ENCODE data around the gene EPN2. TPM values are rescaled to one million over a fixed set of nuclear protein-coding genes. Genes with fewer than 3 reads are reported as not detected.

The EPN2 gene
- total RNA-seq, 1 experiment from 2014 or later, result 113 TPM

- H3K4me3 ChIP-seq, result no peak overlapping the region
- intact Hi-C loops (cut with micrococcal nuclease; ENCODE audit: unreplicated experiment), result no loop called here
- H3K4me1 ChIP-seq (replicated peaks; ENCODE audit: insufficient read depth), result peaks cover 11% of the 10 kb centered on the region
- no peak overlapping the region for H3K4me2 ChIP-seq
- no TSS peak for BruUV-seq (replicated peaks)
- H3K79me2 ChIP-seq (ENCODE audit: low read depth), result no peaks in the 10 kb centered on the region
- CTCF ChIA-PET, result no interaction called here
- TF ChIP-seq EZH2 (IDR thresholded peaks at IDR 0.05; ENCODE audit: low read depth) (no peak), CTCF (conservative IDR thresholded peaks at IDR 0.05) (no peak)
- no peaks in the 10 kb centered on the region for H3K27me3 ChIP-seq (ENCODE audit: insufficient read depth, low read depth)
- POLR2A ChIA-PET (ENCODE audit: unreplicated experiment), result interaction anchor here (0.7 kb wide), 1 partner anchor 47 kb away, joined by 3 read pairs; the partner anchor contains the start of gene MAPK7
- no peaks in the 10 kb centered on the region for H3K36me3 ChIP-seq (ENCODE audit: low read depth)
- no peaks in the 10 kb centered on the region for H3K9me3 ChIP-seq (ENCODE audit: insufficient read depth, low read depth)
- no peak for DNase-seq
- H4K20me1 ChIP-seq (ENCODE audit: insufficient read depth), result no peaks in the 10 kb centered on the region
- H2AFZ ChIP-seq, result no peak overlapping the region
- H3K9me2 ChIP-seq (ENCODE audit: insufficient read depth), result no peaks in the 10 kb centered on the region
- peaks cover 17% of the 10 kb centered on the region for H3F3A ChIP-seq (ENCODE audit: insufficient read depth, low read depth)
- no peak overlapping the region for H3K27ac ChIP-seq
Observed at GRCh38 chr17:19331543-19332245, 94.5 kb downstream of the EPN2 start.

DNA sequence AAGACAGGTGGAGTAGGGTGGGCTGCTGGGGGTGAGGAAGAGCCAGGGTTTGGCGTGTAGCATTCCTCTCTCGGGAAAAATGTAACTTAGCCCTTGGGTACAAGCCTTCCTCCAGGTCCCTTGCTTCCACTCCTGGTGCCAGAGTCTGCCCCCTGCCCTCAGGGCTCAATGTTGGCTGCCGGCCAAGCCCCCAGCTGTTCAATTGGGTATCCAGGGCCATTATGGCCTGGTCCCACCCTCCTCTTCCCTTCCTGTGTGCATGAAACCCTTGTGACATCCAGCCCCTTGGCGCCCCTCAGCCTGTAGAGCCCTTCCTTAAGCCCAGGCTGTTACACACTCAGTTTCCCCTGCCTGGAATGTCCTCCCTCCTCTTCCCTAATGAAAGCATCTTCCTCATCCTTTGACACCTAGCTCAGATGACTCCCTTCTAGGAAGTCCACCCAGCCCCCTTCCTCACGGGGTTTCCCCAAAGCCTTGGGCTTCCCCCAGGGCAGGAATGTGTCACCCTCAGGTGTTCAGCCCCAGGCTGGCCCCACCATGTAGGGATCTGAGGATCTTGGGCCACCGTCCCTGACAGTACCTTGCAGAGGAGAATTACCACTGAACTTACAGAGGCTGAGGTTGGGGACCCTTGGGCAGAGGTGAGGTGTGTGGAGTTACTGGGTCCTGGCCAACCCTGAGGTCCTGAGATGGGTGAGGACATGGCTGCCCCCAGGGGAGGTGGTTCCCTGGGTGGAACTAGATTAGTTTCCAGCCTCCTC lies 95.4 kb downstream of the EPN2 start:
- Histone ChIP-seq H3K79me2 (ENCODE audit: low read depth) (no peaks in the 10 kb centered on the region), H3K4me2 (no peak overlapping the region), H3K9me2 (ENCODE audit: insufficient read depth) (no peaks in the 10 kb centered on the region), H3K36me3 (ENCODE audit: low read depth) (no peaks in the 10 kb centered on the region), H3K4me1 (replicated peaks; ENCODE audit: insufficient read depth) (peaks cover 2% of the 10 kb centered on the region), H4K20me1 (ENCODE audit: insufficient read depth) (no peaks in the 10 kb centered on the region), H3K9me3 (ENCODE audit: insufficient read depth, low read depth) (no peaks in the 10 kb centered on the region), H2AFZ (no peak overlapping the region), H3K4me3 (no peak overlapping the region), H3K27me3 (ENCODE audit: insufficient read depth, low read depth) (no peaks in the 10 kb centered on the region), H3F3A (ENCODE audit: insufficient read depth, low read depth) (peaks cover 15% of the 10 kb centered on the region), H3K27ac (no peak overlapping the region)
- TF ChIP-seq EZH2 (IDR thresholded peaks at IDR 0.05; ENCODE audit: low read depth), result no peak
- no peak for TF ChIP-seq CTCF (conservative IDR thresholded peaks at IDR 0.05)
- no TSS peak for BruUV-seq (replicated peaks)
- intact Hi-C loops (cut with micrococcal nuclease; ENCODE audit: unreplicated experiment), result no loop called here
- POLR2A ChIA-PET (ENCODE audit: unreplicated experiment), result no interaction called here
- CTCF ChIA-PET, result no interaction called here
- peak in 1 of 2 experiments; percentile 40 for DNase-seq

DNA sequence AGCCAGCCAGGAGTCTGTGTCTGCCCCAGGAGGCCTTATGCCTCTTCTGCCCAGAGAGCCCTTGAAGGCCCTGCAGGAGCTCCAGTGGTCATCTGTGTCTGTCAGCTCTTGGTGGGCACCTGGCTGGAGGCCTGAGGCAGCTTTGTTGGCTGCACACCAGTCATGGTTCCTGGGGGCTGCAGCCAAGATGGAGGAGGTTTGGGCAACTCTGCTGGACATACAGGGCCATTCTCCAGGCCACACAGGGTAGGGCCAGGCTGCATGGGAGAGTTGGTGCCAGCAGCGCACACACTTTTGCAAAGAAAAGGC lies 95.9 kb downstream of the EPN2 start:
- H4K20me1 ChIP-seq (ENCODE audit: insufficient read depth), result no peaks in the 10 kb centered on the region
- no peak for TF ChIP-seq CTCF (conservative IDR thresholded peaks at IDR 0.05)
- TF ChIP-seq EZH2 (IDR thresholded peaks at IDR 0.05; ENCODE audit: low read depth), result no peak
- H3K4me1 ChIP-seq (replicated peaks; ENCODE audit: insufficient read depth), result no peaks in the 10 kb centered on the region
- no peak overlapping the region for H2AFZ ChIP-seq
- no peak overlapping the region for H3K27ac ChIP-seq
- no TSS peak for BruUV-seq (replicated peaks)
- POLR2A ChIA-PET (ENCODE audit: unreplicated experiment), result no interaction called here
- H3F3A ChIP-seq (ENCODE audit: insufficient read depth, low read depth), result peaks cover 15% of the 10 kb centered on the region
- no peak overlapping the region for H3K4me2 ChIP-seq
- H3K79me2 ChIP-seq (ENCODE audit: low read depth), result no peaks in the 10 kb centered on the region
- no peak overlapping the region for H3K4me3 ChIP-seq
- CTCF ChIA-PET, result no interaction called here
- intact Hi-C loops (cut with micrococcal nuclease; ENCODE audit: unreplicated experiment), result no loop called here
- H3K9me3 ChIP-seq (ENCODE audit: insufficient read depth, low read depth), result no peaks in the 10 kb centered on the region
- H3K27me3 ChIP-seq (ENCODE audit: insufficient read depth, low read depth), result no peaks in the 10 kb centered on the region
- H3K36me3 ChIP-seq (ENCODE audit: low read depth), result no peaks in the 10 kb centered on the region
- no peaks in the 10 kb centered on the region for H3K9me2 ChIP-seq (ENCODE audit: insufficient read depth)
- DNase-seq, result no peak

All from PC-9 (cell line).